Suprapubic skin (tissue), 3 donors: ENCODE data around the gene AKAP14.

Experiments used
- EP300 ChIP-seq: sonication (generic); formaldehyde crosslinking; IDR thresholded peaks from one replicate; pipeline ENCODE4 v1.6.1; 2017; ENCODE audit warnings: antibody characterized with exemption
- POLR2A ChIP-seq, 2 donors: fragments of 450-650 bp; IDR thresholded peaks; one replicate each; pipeline ENCODE4 v1.6.1; 2017; ENCODE audit warnings: antibody characterized with exemption in 2 of 2, mild to moderate bottlenecking in 2 of 2, moderate library complexity in 2 of 2
- TF ChIP-seq, protein P1 (sequence below), 2 donors: fragments of 200-600 bp in 1 of 2; fragments of 450-650 bp in 1 of 2; sonication (generic) in 1 of 2; IDR thresholded peaks; one replicate each; pipeline ENCODE4 v1.5.1; 2016 to 2019; ENCODE audit warnings: antibody characterized with exemption in 2 of 2, mild to moderate bottlenecking in 1 of 2, moderate library complexity in 1 of 2

DNA sequence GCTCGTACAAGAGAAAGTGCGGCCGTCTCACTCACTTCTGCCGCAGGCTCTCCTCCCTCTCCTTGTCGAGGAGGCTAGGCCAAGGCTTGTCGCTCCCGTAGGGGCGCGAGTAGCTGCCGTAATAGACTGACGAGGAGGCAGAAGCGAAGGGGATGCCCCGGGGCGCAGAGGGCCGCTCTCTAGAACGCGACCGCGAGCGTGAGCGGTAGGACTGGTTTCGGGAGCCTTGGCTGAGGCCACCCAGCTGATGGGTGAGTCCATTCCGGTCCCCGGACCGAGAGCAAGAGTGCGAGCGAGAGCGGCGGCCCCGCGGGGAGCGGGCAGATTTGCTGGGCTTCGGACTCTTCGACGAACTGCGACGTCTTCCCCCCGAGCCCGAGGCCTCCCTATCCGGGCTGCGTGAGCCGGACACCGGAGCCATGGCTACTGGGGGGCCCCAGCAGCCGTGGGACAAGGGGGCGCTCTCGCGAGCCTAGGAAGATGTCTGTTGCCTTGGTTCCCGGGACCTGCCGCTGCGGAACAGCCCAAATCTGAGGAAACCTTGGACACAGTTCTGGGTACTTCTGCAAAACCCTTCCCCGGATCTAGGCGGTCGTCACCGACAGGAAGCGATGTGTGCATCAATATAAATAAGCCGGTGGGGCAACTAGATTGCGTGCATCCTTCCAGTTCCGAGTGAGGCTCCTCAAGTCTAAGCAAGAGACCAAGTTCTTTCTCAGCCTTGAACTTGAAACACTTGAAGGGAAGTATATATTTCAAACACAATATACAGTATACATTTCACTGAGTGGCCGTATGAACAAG is 47.7 kb downstream of the AKAP14 start, which contains the start of gene NKAP:
- TF ChIP-seq EP300 (no peak), POLR2A (IDR thresholded peaks at IDR 0.05) (peak in 1 of 2 donors; percentile 14)
- TF ChIP-seq, protein P1, sequence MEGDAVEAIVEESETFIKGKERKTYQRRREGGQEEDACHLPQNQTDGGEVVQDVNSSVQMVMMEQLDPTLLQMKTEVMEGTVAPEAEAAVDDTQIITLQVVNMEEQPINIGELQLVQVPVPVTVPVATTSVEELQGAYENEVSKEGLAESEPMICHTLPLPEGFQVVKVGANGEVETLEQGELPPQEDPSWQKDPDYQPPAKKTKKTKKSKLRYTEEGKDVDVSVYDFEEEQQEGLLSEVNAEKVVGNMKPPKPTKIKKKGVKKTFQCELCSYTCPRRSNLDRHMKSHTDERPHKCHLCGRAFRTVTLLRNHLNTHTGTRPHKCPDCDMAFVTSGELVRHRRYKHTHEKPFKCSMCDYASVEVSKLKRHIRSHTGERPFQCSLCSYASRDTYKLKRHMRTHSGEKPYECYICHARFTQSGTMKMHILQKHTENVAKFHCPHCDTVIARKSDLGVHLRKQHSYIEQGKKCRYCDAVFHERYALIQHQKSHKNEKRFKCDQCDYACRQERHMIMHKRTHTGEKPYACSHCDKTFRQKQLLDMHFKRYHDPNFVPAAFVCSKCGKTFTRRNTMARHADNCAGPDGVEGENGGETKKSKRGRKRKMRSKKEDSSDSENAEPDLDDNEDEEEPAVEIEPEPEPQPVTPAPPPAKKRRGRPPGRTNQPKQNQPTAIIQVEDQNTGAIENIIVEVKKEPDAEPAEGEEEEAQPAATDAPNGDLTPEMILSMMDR (IDR thresholded peaks at IDR 0.05): no peak
